Adrenal gland (tissue), 5 donors: ENCODE data around the gene TRIM38.

Experiments
- CTCF ChIP-seq, 6 experiments: fragments of 450-650 bp in 4 of 6; fragments of 200-600 bp in 2 of 6; sonication (generic) in 1 of 6; IDR thresholded peaks; 1 replicate in 5 of 6; 2 replicates in 1 of 6; pipeline versions ENCODE4 v1.5.1 to v1.8.0; 2016 to 2021; ENCODE audit warnings: antibody characterized with exemption in 6 of 6, mild to moderate bottlenecking in 2 of 6, moderate library complexity in 1 of 6
- POLR2A ChIP-seq, 2 donors: fragments of 450-650 bp; IDR thresholded peaks; one replicate each; pipeline ENCODE4 v1.6.1; 2017; ENCODE audit warnings: antibody characterized with exemption in 2 of 2, mild to moderate bottlenecking in 2 of 2, moderate library complexity in 1 of 2
- donor health status: DM: no; HTN: no; CAD: no.

- TF ChIP-seq CTCF (IDR thresholded peaks at IDR 0.05) (no peak), POLR2A (IDR thresholded peaks at IDR 0.05) (no peak)
Observed at GRCh38 chr6:26032340-26033084, 69.9 kb downstream of the TRIM38 start.
